GM12872 (cell line): ENCODE measurements around the gene ZNF608.

Source experiments
- CTCF ChIP-seq: IDR thresholded peaks from 3 replicates; pipeline ENCODE4 v1.5.1; 2011; ENCODE audit warnings: low read depth, mild to moderate bottlenecking, low read length, moderate library complexity; ENCODE audit not compliant: insufficient read depth

ZNF608 gene

DNA sequence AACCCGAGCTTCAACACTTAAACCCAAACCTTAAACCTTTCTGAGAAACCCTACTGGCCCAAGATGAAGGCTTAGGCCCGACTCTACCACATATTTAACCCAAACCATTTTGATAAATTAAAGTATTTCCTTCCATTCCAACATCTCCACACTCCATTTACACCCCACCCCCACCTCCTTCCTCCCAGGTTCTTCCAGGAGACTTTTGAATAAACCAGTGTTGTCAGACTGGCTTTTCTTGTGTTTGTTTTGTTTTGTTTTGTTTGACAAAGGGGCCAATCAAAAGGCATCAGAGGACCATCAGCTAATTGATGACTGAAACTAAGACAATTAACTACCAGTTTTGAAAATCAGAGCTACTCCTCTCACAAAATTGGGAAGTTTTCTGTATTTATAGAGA is 4.6 kb upstream of the ZNF608 start:
- no peak for TF ChIP-seq CTCF

DNA sequence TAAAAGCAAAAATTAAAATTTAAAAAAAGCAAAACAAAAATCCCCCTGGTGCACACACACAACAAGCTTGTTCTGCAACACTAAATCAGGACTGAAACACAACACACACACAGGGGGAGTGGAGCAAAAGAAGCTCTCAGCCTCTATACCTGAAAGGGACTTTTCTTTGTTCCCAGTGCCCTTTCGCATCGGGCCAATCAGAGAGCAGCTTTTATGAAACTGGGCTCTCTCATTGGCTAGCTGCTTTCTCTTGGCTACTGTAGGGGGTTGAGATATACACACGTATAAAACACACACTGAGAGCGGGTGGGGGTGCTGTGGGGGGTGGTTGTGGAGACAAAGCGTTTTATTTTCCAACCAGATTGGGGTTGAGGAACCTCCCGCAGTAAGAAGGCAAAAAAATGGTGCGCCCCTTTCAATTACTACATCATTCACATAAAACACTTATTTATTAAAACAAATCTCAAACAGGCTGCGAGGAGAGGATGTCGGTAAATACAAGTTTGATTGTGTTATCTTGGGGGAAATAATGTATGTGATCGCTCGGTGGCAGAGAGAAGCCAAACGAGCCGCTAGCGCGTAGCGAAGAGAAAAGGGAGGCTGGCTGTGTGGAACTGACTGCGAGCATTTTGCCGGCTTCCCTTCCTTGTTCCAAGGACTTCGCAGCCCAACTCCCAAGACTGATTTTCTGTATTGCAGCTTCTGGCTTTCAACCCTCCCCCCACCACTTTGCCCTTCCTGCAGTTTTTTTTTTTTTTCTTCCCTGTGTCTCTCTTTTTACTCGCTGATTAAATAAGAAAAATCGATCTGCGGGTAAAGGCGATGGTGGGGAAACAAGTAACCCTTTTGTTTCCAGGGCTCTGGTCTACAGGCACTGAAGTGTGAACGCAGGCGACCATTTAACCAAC is 2.5 kb upstream of the ZNF608 start:
- no peak for TF ChIP-seq CTCF

DNA sequence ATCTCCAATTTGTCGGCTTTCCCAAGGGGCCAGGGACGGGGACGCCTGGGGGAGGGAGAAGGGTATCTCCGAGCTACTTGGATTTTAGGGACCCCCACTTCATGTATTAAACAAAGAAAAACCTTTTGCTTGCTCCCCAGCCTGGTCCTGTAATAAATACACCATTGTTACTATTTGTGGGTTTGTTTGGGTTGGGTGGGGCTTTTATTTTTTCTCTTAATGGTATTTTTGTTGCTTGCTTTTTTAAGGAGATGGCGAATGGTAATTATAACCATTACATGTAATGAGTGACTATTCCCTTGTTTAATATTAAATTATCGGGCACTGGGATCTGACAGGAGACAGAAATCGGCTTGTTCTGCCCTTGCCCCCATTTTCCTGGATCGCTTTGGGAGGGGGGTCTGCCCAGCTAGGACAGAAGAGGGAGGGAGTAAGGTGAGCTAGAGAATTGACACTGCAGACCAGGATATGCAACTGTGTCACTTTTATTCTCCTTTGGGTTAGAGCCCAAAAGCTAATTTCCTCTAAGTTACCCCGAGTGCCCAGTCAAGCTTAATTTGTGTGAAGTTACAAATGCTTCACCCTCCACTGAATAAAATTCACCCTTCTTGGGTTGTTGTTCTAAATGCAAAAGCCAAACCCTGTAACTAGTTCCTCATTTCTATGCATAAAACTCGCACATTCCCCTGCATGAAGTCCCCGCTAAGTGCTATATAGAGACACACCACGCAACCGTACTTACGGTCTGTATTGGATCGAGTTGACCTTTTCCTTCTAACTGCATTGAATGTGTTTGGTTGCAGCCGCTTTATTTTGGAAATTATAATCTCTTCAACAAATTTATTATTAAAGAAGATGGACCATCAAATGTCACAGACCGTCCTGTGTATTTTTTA is 1.6 kb upstream of the ZNF608 start:
- TF ChIP-seq CTCF, result no peak

- TF ChIP-seq CTCF, result no peak
Observed at GRCh38 chr5:124746916-124747790, 714 bp upstream of the ZNF608 start.

- no peak for TF ChIP-seq CTCF
Observed at GRCh38 chr5:124745007-124745927, 1.2 kb downstream of the ZNF608 start.

DNA sequence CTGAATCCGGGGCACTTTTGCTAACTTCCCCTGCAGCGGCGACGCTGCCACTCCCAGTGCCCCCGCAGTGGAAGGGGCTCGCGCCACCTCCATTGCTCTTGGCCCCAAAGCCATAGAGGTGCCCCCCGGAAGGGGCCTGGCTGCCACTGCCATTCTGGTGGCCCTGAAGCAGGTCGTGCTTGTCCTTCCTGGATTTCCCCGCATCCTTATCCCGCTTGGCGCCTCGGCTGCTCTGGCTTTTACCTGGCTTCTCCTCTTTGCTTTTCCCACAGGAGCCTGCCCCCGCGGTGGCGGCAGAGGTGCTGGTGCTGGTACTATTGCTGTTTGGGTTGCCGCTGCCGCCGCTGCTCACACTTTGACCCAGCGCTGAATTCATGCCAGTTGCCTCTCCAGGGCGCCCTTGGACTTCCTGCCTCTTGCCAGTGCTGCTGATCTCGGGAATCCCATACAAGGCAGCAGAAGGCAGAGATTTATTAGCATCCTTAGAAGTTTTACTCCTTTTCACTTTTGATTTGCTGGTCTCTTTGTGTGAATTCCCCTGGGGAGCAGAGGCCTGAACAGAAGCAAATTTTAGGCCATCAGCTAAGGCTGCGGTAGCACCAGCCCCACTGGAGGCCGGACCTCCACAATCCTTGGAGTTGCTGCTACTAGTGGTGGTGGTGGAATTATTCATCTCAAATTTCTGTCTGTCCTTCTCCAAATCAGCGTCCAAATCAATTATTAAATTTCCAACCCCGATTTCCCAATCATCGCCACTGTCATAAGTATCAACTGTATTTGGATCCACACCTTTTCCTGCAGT is 2.1 kb downstream of the ZNF608 start:
- no peak for TF ChIP-seq CTCF
